Measurements from ENCODE around the gene ACE.

- peak in 1 of 11 experiments; percentile 20 for TF ChIP-seq CTCF (IDR thresholded peaks at IDR 0.05 in 8 of 11, conservative IDR thresholded peaks at IDR 0.05 in 3 of 11)
- TF ChIP-seq POLR2A (IDR thresholded peaks at IDR 0.05): no peak
- peak in 1 of 3 donors; percentile 29 for TF ChIP-seq POLR2AphosphoS5 (IDR thresholded peaks at IDR 0.05)
Measured at GRCh38 chr17:63445571-63445953, 31.3 kb upstream of the ACE start.

All from spleen (tissue), 7 donors.